Stimulated activated CD4-positive, alpha-beta T cell treated with anti-CD3 and anti-CD28 coated beads, Interleukin-1b, Interleukin-23, amount 100 ng/mL, for 48 hours (primary cell): ENCODE results near the gene ILDR2.

Experiments used
- DNase-seq: peaks from one replicate; pipeline ENCODE4 v3.0.0-alpha.2; 2020

The ILDR2 gene

DNA sequence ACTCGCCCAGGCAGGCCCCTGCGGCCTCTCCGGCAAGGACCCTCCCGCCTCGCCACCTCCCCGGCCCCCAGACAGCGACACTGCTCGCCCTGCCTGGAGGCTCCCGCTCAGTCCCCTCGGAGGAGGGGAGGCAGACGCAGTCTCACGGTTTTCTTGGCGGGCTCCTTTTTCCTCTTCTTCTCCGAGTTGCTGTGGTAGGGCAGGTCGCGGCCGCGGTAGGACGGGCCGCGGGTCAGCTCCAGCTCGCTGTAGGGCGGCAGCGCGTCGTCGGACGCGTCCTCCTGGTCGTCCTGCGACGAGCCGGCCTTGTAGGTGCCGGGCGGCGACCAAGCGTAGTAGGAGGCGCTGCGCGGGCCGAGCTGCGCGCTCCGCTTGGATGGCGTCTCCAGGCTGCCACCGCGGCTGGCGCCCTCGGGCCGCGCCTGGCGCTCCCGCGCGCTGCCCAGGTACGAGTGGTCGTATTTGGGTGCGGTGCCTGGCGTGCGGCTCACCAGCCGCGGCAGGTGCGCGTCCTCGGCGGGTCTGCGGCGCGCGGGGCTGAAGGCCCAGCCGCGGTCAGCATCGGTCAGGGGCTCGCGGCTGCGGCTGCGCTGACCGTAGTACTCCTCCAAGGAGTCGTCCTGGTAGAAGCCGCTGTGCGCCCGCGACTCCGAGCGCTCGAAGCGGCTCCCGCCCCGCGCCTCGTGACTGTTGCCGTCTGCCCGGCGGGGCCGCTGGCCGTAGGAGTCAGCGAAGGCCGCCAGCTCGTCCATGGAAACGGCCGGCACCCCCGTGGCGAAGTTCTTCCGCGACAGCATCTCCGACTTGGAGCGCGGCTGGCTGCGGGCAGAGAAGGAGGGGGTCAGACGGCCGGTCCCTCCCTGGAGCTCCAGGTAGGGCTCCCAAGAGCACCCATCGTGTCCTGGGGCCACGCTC, 54.5 kb downstream of the ILDR2 start:
- DNase-seq = no peak

- DNase-seq = no peak
Observed at GRCh38 chr1:166918956-166919316, 56.4 kb downstream of the ILDR2 start.

DNA sequence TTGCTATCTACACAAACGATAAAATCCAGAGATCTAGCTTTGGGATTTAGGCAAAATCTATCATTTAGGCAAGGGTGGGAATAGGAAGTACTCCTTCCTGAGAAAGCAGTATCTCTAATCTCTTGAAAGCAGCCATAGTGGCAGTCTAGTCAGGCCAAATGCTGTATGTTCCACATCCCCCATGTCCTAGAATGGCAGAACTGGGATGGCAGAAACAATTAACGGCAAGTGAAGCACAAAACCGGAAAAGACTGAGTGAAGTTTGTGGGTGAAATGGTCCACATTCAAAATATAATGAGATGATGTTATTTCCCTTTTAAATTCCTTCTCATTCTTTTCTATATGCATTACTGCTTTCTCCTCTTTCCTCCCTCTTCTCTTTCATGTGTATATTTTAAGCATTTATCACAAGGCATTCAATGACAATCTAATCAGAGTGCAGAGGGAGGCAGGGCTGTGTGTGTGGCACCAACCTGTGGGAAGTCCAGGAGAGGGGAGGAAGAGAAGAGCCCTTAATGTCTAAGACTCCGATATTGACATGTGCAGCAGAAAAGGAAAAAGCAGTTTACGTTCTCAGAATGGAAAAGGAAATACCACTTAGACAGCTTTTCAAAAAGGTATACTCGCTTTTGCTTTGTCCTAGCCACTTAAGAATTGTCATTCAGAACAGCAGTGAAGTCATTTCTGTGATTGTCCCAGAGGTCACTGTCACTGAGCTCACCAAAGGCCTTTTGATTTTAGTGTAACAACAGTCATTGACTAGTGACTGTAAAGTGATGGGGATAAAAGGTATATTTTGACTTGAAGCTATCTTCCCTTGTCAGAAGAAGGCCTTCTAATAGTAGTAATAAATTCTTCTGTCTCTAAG, 57.0 kb downstream of the ILDR2 start:
- DNase-seq = no peak

DNA sequence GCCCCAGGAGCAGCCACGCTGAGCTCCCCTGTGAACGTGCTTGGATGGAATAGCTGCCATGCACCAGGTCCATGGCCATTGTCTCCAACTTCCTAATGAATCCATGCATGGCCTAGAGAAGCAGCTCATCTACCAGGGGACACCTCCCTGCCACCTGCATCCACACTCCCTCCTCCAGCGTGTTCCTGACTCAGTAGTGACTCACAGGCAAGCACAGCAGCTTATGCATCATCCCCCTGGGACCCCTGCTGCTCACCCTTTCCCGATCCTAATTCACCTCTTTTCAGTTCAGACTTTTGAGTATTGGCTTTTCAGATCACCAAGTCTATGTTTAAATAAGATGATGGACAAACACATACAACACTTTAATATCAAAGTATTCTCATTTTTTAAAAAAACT, 59.4 kb downstream of the ILDR2 start:
- DNase-seq = no peak

DNA sequence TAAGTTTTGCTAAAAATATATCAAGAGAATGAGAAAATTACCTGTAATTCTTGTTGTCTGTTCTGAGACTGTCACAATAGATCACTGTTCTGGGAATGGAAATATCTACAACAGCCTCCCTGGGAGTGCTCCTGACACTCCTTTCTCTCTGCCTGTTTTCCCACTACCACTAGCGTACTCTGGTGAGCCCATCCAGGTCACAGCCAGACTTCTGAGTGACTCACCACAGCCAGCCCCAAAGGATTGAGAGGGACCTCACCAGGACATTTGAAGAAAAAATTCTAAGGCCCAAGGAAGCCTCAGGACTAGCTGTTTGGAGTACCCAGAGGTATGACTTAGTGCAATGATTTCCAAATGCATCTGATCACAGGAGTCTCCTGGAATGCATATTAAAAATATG, 60.3 kb downstream of the ILDR2 start:
- DNase-seq = no peak

- no peak for DNase-seq
Observed at GRCh38 chr1:166914111-166914510, 61.2 kb downstream of the ILDR2 start.

DNA sequence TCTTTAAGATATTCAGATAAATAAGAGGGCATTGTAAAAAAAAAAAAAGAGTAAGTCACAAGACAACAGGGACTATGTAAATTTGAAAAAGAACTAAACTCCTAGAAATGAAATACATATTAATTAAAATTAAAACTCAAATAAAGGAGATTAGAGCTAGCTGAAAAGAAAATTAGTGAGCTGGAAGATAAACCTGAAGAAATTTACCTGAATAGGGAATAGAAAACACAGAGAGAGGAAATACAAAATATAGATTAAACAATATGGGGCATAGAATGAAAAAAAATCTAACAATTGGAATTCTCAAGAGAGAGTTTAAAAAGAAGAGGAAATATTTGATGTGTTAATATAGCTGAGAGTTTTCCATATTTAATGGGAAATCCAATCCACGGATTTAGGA, 63.7 kb downstream of the ILDR2 start:
- no peak for DNase-seq

DNA sequence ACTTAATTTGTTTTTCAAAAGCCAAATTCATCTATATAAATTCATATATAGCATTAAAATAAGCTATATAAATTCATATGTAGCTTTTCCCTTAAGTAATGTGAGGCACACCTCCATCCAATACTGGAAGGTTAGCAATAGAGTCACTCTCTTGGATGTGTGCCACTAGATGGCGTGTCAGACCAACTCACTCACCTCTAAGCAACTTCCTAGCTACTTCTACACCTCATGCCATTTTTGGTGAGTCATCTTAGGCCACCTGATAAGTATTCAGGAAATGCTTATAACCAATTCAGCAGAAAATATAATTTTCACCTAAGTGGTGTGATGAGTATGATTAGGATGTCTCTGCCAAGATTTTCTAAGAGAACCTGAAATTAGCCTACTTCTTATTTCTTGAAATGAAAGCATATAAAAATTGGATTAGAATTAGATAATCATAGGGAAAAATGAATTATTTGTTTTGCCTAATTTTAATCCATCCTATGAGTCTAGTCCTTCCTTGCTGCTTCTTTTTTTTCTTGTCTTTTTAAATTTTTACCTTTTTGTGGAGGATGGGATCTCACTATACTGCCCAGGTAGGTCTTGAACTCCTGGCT, 64.8 kb downstream of the ILDR2 start:
- peak; percentile 76 for DNase-seq

- DNase-seq = no peak
Observed at GRCh38 chr1:166908942-166909341, 66.4 kb downstream of the ILDR2 start.

GRCh38 chr1:166907763-166908162, 67.6 kb downstream of the ILDR2 start:
- no peak for DNase-seq

- no peak for DNase-seq
Observed at GRCh38 chr1:166907051-166907450, 68.3 kb downstream of the ILDR2 start.

- no peak for DNase-seq
Observed at GRCh38 chr1:166906647-166907046, 68.7 kb downstream of the ILDR2 start.

GRCh38 chr1:166905900-166906299, 69.4 kb downstream of the ILDR2 start:
- no peak for DNase-seq

GRCh38 chr1:166905136-166905535, 70.2 kb downstream of the ILDR2 start:
- DNase-seq = no peak

GRCh38 chr1:166903232-166903631, 72.1 kb downstream of the ILDR2 start:
- no peak for DNase-seq

DNA sequence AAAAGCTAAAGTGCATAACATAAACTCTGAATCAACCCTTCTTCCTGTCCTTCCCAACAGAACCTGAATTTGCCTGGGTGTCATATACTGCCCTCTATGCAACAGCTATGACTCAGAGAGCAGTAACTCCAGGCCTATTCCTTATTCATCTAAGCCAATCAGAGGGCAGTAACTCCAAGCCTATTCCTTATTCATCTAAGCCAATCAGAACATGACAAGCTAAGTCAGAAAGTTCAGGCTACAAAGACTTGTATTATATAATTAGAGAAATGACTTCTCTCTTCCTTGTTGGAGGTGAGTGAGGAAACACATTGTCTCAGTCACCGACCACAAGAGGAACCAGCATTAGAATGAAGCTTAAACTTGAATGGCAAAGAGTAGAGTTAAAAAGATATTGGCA, 73.1 kb downstream of the ILDR2 start:
- no peak for DNase-seq

- DNase-seq = no peak
Observed at GRCh38 chr1:166900987-166901386, 74.4 kb downstream of the ILDR2 start.

- DNase-seq = no peak
Observed at GRCh38 chr1:166899769-166900168, 75.6 kb downstream of the ILDR2 start.

- no peak for DNase-seq
Observed at GRCh38 chr1:166895766-166896165, 79.6 kb downstream of the ILDR2 start.

DNA sequence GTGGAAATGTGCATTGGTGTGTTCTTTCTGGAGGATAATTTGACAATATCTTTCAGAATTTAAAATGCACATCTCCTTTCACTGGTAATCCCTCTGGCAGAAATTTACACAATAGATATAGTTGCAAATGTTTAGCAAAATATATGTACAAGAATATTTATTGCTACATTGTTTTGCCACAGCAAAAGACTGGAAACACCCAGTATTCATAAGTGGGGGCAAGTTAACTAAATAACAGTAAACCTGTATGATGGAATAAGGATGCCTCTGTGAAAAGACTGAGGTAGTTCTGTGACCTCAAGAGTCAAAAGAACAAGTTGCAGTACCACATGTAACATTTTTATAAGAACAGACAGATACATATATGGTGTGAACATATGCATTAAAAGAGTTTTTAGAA, 85.6 kb downstream of the ILDR2 start:
- DNase-seq = no peak

GRCh38 chr1:166888373-166889111, 86.8 kb downstream of the ILDR2 start:
- DNase-seq = no peak

GRCh38 chr1:166884971-166885370, 90.4 kb downstream of the ILDR2 start:
- DNase-seq = no peak
